ENCODE results near the gene SOX13. TPM values are rescaled to one million over a fixed set of nuclear protein-coding genes. Genes with fewer than 3 reads are reported as not detected.

SOX13 gene
- polyA plus RNA-seq, 1 donor (not counting 4 experiments of a cell fraction or from before 2014, with no cell fraction given) = 4.9 TPM

- no peaks in the 10 kb centered on the region for H3K36me3 ChIP-seq (ENCODE audit: control insufficient read depth in 2 of 2, extremely low read depth in 1 of 2, insufficient read depth in 2 of 2, low read length in 2 of 2)
- H3K9me3 ChIP-seq (ENCODE audit: control insufficient read depth, low read depth, low read length) = no peaks in the 10 kb centered on the region
- no peaks in the 10 kb centered on the region for H4K20me1 ChIP-seq (ENCODE audit: control insufficient read depth, extremely low read depth, insufficient read depth, low read length)
- no peak overlapping the region for H3K4me3 ChIP-seq (ENCODE audit: control insufficient read depth in 2 of 3, extremely low read depth in 1 of 3, insufficient read depth in 2 of 3, low read depth in 1 of 3, low read length in 3 of 3)
- H3K4me1 ChIP-seq (ENCODE audit: control insufficient read depth, extremely low read depth, insufficient read depth, low read length) = peaks cover 26% of the 10 kb centered on the region
- dilution Hi-C loops (cut with MboI; ENCODE audit: extremely low pct_ligation_motif_present, low sequenced_read_pairs) = no loop called here
- no peak overlapping the region for H3K27ac ChIP-seq (ENCODE audit: control insufficient read depth, insufficient read depth, low read length)
- H3K27me3 ChIP-seq (ENCODE audit: control insufficient read depth, extremely low read depth, insufficient read depth, low read length) = no peaks in the 10 kb centered on the region
- no peak overlapping the region for H3K4me2 ChIP-seq (ENCODE audit: control insufficient read depth, extremely low read depth, insufficient read depth, low read depth, low read length)
- H3K79me2 ChIP-seq (ENCODE audit: control insufficient read depth, insufficient read depth, low read length) = no peaks in the 10 kb centered on the region
- no peaks in the 10 kb centered on the region for H3K9me1 ChIP-seq (ENCODE audit: control insufficient read depth, extremely low read depth, insufficient read depth, low read length)
- TF ChIP-seq, protein P1, sequence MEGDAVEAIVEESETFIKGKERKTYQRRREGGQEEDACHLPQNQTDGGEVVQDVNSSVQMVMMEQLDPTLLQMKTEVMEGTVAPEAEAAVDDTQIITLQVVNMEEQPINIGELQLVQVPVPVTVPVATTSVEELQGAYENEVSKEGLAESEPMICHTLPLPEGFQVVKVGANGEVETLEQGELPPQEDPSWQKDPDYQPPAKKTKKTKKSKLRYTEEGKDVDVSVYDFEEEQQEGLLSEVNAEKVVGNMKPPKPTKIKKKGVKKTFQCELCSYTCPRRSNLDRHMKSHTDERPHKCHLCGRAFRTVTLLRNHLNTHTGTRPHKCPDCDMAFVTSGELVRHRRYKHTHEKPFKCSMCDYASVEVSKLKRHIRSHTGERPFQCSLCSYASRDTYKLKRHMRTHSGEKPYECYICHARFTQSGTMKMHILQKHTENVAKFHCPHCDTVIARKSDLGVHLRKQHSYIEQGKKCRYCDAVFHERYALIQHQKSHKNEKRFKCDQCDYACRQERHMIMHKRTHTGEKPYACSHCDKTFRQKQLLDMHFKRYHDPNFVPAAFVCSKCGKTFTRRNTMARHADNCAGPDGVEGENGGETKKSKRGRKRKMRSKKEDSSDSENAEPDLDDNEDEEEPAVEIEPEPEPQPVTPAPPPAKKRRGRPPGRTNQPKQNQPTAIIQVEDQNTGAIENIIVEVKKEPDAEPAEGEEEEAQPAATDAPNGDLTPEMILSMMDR (optimal IDR thresholded peaks at IDR 0.05 in 1 of 3, IDR thresholded peaks at IDR 0.05 in 1 of 3, conservative IDR thresholded peaks at IDR 0.05 in 1 of 3; ENCODE audit: extremely low read depth in 1 of 3, insufficient read depth in 2 of 3, low read length in 3 of 3) = no peak
- TF ChIP-seq EZH2 (IDR thresholded peaks at IDR 0.05; ENCODE audit: low read length) = no peak
- FAIRE-seq (no peak), DNase-seq (ENCODE audit: low read depth, low spot score) (no peak)
- H2AFZ ChIP-seq (ENCODE audit: control insufficient read depth, low read length) = no peak overlapping the region
- no peak overlapping the region for H3K9ac ChIP-seq (ENCODE audit: control insufficient read depth, extremely low read depth, insufficient read depth, low read length)
Observed at GRCh38 chr1:204155881-204156280, 83.0 kb downstream of the SOX13 start.

DNA sequence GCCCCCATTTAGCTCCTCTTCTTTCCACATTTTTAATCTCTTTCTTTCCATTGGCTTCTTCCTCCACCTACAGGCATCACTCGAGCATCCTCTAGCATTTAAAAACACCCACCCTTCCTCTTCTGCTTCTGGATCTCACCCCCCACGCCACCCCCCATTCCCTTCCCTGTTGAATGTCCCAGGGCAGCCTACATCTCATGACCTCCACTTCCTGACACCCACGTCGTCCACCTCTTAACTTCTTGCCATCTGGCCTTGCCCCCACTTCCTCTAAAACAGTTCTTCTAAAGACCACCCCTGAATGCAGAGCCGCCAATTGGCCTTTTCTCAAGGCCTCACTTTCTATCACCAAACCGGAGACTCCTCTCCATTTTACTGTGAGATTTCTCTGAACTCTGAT, 85.0 kb downstream of the SOX13 start:
- Histone ChIP-seq H3K9ac (ENCODE audit: control insufficient read depth, extremely low read depth, insufficient read depth, low read length) (no peak overlapping the region), H3K27ac (ENCODE audit: control insufficient read depth, insufficient read depth, low read length) (no peak overlapping the region), H3K36me3 (ENCODE audit: control insufficient read depth in 2 of 2, extremely low read depth in 1 of 2, insufficient read depth in 2 of 2, low read length in 2 of 2) (no peaks in the 10 kb centered on the region), H3K4me3 (ENCODE audit: control insufficient read depth in 2 of 3, extremely low read depth in 1 of 3, insufficient read depth in 2 of 3, low read depth in 1 of 3, low read length in 3 of 3) (no peak overlapping the region), H3K79me2 (ENCODE audit: control insufficient read depth, insufficient read depth, low read length) (no peaks in the 10 kb centered on the region), H3K9me3 (ENCODE audit: control insufficient read depth, low read depth, low read length) (no peaks in the 10 kb centered on the region), H3K27me3 (ENCODE audit: control insufficient read depth, extremely low read depth, insufficient read depth, low read length) (no peaks in the 10 kb centered on the region), H3K4me2 (ENCODE audit: control insufficient read depth, extremely low read depth, insufficient read depth, low read depth, low read length) (no peak overlapping the region), H4K20me1 (ENCODE audit: control insufficient read depth, extremely low read depth, insufficient read depth, low read length) (no peaks in the 10 kb centered on the region), H3K9me1 (ENCODE audit: control insufficient read depth, extremely low read depth, insufficient read depth, low read length) (no peaks in the 10 kb centered on the region), H2AFZ (ENCODE audit: control insufficient read depth, low read length) (no peak overlapping the region), H3K4me1 (ENCODE audit: control insufficient read depth, extremely low read depth, insufficient read depth, low read length) (peaks cover 23% of the 10 kb centered on the region)
- DNase-seq (ENCODE audit: low read depth, low spot score) (no peak), FAIRE-seq (no peak)
- dilution Hi-C loops (cut with MboI; ENCODE audit: extremely low pct_ligation_motif_present, low sequenced_read_pairs) = no loop called here
- TF ChIP-seq, protein P1 (optimal IDR thresholded peaks at IDR 0.05 in 1 of 3, IDR thresholded peaks at IDR 0.05 in 1 of 3, conservative IDR thresholded peaks at IDR 0.05 in 1 of 3; ENCODE audit: extremely low read depth in 1 of 3, insufficient read depth in 2 of 3, low read length in 3 of 3) = no peak
- no peak for TF ChIP-seq EZH2 (IDR thresholded peaks at IDR 0.05; ENCODE audit: low read length)
